Activated CD8-positive, alpha-beta memory T cell treated with anti-CD3 and anti-CD28 coated beads for 48 hours (primary cell): ENCODE measurements around the gene PDHB.

ENCODE experiments used
- DNase-seq, 3 experiments: peaks; one replicate each; pipeline ENCODE4 v3.0.0-alpha.2; 2020; ENCODE audit warnings: low read depth in 2 of 3, low spot score in 2 of 3

The PDHB gene

DNA sequence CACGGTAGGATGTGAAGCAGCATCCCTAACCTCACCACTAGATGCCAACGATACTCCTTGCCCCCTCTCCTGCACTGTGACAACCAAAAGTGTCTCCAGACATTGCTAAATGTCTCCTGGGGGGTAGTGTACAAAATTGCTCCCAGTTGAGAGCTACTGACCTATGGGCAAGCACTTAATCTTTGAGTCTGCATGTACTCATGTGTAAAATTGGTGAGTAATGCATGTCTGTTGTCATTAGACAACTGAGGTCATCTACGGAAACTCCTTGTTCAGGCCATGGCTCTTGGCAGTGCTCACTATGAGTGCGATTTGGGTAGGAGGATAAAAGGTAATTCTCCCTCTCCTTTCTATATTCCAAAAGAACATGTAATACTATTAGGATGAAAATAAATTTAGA is 29.2 kb downstream of the PDHB start:
- no peak for DNase-seq

GRCh38 chr3:58403513-58404109 is 30.0 kb downstream of the PDHB start:
- DNase-seq: no peak

- DNase-seq: no peak
Measured at GRCh38 chr3:58398669-58399333, 34.8 kb downstream of the PDHB start.

DNA sequence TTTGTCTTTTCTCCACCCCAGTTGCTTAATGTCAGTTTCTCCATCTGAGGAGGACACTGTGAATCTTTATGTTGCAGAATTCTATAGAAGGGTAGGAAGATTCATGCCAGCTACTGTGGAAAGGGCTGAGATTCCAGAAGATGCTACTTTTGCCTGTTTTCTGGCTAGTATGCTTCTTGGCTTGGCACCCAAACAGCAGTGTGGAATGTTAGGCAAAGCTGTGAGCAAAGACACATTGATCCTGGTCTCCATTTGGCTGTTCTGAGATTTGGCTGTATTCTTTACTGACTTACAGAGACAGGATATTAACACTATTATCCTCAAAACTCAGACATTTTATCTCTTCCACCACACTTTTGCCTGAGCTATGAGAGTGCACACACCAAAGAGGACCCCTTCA is 39.3 kb downstream of the PDHB start:
- DNase-seq: no peak

GRCh38 chr3:58392181-58392580 is 41.5 kb downstream of the PDHB start:
- no peak for DNase-seq

GRCh38 chr3:58391156-58391865 is 42.3 kb downstream of the PDHB start:
- no peak for DNase-seq

- no peak for DNase-seq
Measured at GRCh38 chr3:58388550-58389091, 45.0 kb downstream of the PDHB start.

- DNase-seq: no peak
Measured at GRCh38 chr3:58387650-58388546, 45.7 kb downstream of the PDHB start.

DNA sequence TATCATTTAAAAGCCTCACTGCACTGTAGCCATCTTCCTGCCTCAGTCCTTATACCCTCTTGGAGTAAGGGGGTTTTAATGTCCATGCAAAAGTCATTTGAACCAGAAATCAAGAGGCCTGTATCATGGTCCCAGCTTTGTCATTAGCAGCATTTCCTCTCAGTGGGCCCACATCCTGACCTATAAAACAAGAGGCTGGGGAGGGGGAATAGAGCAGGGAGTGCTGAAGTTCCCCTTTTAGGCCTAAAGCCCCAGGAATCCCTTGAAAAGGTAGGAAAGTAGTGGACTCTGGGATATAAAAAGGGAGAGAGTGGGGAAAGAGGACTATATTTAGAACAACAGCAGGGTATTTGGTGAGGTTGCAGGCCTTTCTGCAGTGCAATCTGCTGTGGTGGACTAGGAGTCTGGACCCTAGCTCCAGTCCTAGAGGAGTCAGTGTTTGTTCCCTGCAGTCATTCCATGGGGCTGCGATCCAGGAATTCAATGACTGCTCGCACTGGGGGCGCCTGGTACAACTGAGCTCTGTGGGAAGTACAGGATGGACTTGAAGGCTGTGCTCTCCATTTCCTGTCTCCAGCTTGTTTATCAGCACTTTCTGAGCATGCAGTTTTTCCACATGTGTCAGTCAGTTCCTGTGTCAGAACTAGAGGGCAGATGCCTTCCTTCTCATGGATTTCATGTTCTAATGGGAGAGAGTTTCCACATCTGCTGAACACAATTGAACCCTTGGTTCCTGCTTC is 46.8 kb downstream of the PDHB start:
- DNase-seq: no peak

- DNase-seq: no peak
Measured at GRCh38 chr3:58384381-58385090, 49.1 kb downstream of the PDHB start.

- no peak for DNase-seq
Measured at GRCh38 chr3:58383904-58384303, 49.7 kb downstream of the PDHB start.

DNA sequence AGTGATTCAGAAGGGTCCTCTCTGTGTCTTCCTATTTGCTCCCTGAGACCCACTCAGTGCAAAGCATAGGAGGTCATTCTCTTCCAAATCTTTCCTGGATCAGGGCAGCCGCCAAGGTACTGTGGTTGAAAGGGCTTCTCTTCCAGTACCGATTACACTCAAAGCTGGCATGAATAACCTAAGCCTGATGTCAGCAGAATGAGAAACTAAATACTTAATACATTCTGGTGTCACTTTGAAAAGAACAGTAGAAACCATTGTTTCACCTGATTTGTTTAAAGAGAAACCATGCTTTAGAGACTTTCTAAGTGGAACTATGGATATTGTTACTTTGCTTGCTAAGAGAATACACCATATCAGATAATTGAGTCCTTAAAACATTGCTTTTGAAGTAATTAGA is 50.2 kb downstream of the PDHB start:
- no peak for DNase-seq

GRCh38 chr3:58379351-58380073 is 54.1 kb downstream of the PDHB start:
- no peak for DNase-seq

DNA sequence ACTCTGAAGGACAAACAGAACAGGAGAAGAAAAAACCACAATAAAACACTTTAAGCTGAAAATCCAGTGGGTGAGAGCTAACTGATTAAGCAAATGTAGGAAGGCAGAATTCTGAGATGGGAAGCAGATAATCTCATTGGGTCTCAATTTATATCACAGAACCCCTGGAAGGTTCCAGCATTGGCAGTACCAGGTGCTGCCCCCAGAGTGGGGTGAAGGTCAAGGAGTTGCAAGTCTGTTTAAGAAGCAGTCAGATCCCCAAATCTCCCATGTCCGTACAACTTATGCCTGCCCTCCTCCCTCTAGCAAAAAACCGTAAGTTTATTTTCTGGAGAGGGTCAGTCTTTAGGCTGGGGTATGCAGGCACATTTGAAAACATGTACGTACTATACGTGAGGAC is 55.9 kb downstream of the PDHB start:
- no peak for DNase-seq
